ENCODE measurements around the gene FLYWCH2. TPM values are rescaled to one million over a fixed set of nuclear protein-coding genes. Genes with fewer than 3 reads are reported as not detected.
"Not testable (repeated sequence)": the region's sequence is repeated elsewhere in the genome, so short reads cannot be mapped to it uniquely, and the experiment has no call there.

FLYWCH2 gene
- total RNA-seq, 2 experiments from 2014 or later: 12.7 to 15.2 TPM

DNA sequence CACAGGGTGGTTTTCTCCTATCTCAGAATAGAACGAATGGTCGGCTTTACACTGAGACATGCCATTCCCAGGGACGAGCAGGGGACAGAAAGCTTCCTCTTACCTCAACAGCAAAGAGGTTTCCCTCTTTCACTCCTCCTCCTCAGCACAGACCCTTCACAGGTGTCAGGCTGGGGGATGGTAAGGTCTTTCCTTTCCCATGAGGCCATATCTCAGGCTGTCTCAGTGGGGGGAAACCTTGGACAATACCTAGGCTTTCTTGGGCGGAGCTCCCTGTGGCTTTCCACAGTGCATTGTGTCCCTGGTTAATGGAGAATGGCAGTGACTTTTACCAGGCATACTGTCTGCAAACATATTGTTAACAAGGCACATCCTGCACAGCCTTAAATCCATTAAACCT, 45.1 kb downstream of the FLYWCH2 start:
- H3K4me1 Mint-ChIP-seq (ENCODE audit: low read depth); H3K9me3 Mint-ChIP-seq; H3K4me3 Mint-ChIP-seq; H3K36me3 Mint-ChIP-seq (ENCODE audit: low read depth); intact Hi-C loops (cut with micrococcal nuclease); DNase-seq; H3K27me3 Mint-ChIP-seq (ENCODE audit: low read depth); H3K27ac Mint-ChIP-seq: not testable (repeated sequence)
- CTCF ChIA-PET: interaction anchor here (1.1 to 2.6 kb wide), 2 partner anchors 22 to 89 kb away, joined by 4 to 14 read pairs; no protein-coding TSS in a partner anchor

DNA sequence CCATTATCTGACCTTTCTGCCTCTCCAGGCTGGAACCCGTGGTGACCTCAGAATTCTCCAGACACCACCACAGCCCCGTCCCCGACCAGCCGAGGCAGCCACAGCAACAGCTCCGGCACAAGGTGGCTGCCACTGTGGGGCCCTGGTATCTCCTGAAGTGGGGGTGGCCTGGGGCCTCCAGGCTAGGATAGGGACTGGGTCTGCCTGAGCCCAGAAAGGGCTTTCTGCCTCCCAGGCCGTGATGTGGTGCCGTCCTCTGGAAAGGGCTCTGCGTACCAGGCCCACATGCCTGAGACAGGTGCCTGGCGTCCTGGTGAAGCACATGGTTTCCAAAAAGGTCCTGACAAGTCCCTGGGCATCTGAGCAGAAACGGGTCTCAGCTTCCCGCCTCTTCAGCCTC, 45.8 kb downstream of the FLYWCH2 start:
- CTCF ChIA-PET: no interaction called here
- Mint-ChIP-seq H3K4me3 (no peak overlapping the region), H3K27ac (no peak overlapping the region), H3K36me3 (ENCODE audit: low read depth) (no peaks in the 10 kb centered on the region), H3K4me1 (ENCODE audit: low read depth) (peaks cover 9% of the 10 kb centered on the region), H3K27me3 (ENCODE audit: low read depth) (no peaks in the 10 kb centered on the region), H3K9me3 (no peaks in the 10 kb centered on the region)
- intact Hi-C loops (cut with micrococcal nuclease): no loop called here
- no peak for DNase-seq

DNA sequence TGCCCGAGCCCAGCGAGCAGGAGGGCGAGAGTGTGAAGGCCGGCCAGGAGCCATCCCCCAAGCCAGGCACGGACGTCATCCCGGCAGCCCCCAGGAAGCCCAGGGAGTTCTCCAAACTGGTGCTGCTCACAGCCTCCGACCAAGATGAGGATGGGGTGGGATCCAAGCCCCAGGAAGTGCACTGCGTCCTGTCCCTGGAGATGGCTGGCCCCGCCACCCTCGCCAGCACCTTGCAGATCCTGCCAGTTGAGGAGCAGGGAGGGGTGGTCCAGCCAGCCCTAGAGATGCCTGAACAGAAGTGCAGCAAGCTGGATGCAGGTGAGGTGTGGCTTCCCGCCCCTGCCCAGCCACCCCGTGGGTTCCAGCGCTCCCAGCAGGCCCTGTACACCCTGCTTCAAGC, 46.7 kb downstream of the FLYWCH2 start:
- intact Hi-C loops (cut with micrococcal nuclease): no loop called here
- no peak overlapping the region for H3K27ac Mint-ChIP-seq

DNA sequence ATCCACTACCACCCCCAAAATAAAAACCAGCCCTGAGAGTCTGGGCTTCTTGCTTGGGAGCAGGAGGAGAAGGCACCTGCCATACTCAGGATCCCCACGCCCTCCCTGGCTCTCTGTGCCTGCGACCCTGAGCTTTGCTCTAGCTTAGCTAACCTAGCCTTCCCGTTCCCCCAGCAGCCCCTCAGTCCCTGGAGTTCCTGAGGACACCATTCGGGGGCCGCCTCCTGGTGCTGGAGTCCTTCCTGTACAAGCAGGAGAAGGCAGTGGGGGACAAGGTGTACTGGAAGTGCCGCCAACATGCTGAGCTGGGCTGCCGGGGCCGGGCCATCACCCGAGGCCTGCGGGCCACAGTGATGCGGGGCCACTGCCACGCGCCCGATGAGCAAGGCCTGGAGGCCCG, 47.2 kb downstream of the FLYWCH2 start:
- intact Hi-C loops (cut with micrococcal nuclease): no loop called here
- CTCF ChIA-PET: interaction anchor here (1.0 to 1.1 kb wide), 2 partner anchors 9 to 91 kb away, joined by 3 read pairs; no protein-coding TSS in a partner anchor
- no peak for DNase-seq
- no peak overlapping the region for H3K27ac Mint-ChIP-seq
- H3K9me3 Mint-ChIP-seq: no peaks in the 10 kb centered on the region
- no peak overlapping the region for H3K4me3 Mint-ChIP-seq
- peaks cover 2% of the 10 kb centered on the region for H3K36me3 Mint-ChIP-seq (ENCODE audit: low read depth)
- peaks cover 9% of the 10 kb centered on the region for H3K4me1 Mint-ChIP-seq (ENCODE audit: low read depth)
- no peaks in the 10 kb centered on the region for H3K27me3 Mint-ChIP-seq (ENCODE audit: low read depth)

More for the DNA sequence above, 46.7 kb downstream of the FLYWCH2 start:
- no peak for DNase-seq
- no peaks in the 10 kb centered on the region for H3K9me3 Mint-ChIP-seq
- H3K27me3 Mint-ChIP-seq (ENCODE audit: low read depth): no peaks in the 10 kb centered on the region
- H3K4me3 Mint-ChIP-seq: no peak overlapping the region
- H3K36me3 Mint-ChIP-seq (ENCODE audit: low read depth): peaks cover 2% of the 10 kb centered on the region
- CTCF ChIA-PET: interaction anchor here (0.6 to 1.0 kb wide), 2 partner anchors 9 to 10 kb away, joined by 3 to 4 read pairs; no protein-coding TSS in a partner anchor
- H3K4me1 Mint-ChIP-seq (ENCODE audit: low read depth): peaks cover 9% of the 10 kb centered on the region

DNA sequence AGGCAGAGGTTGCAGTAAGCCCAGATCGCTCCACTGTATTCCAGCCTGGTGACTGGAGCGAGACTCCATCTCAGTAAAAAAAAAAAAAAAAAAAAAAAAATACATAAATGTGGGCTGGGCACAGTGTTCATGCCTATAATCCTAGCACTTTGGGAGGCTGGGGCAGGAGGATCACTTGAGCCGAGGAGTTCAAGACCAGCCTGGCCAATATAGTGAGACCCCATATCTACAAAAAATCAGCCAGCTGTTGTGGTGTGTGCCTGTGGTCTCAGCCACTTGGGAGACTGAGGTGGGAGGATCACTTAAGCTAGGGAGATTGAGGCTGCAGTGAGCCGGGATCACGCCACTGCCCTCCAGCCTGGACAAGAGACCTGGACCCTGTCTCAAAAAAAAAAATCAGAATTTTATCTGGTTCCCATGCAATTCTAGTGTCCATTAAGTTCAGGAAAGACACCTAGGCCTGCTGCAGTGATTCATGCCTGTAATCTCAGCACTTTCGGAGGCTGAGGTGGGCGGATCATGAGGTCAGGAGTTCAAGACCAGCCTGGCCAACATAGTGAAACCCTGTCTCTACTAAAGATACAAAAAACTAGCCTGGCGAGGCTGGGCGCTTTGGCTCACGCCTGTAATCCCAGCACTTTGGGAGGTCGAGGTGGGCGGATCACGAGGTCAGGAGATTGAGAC, 48.4 kb downstream of the FLYWCH2 start:
- intact Hi-C loops (cut with micrococcal nuclease); H3K4me1 Mint-ChIP-seq (ENCODE audit: low read depth); H3K4me3 Mint-ChIP-seq; DNase-seq; H3K9me3 Mint-ChIP-seq; H3K27me3 Mint-ChIP-seq (ENCODE audit: low read depth); H3K27ac Mint-ChIP-seq; H3K36me3 Mint-ChIP-seq (ENCODE audit: low read depth): not testable (repeated sequence)
- CTCF ChIA-PET: interaction anchor here (0.7 to 1.1 kb wide), 2 partner anchors 29 to 92 kb away, joined by 3 read pairs; no protein-coding TSS in a partner anchor

DNA sequence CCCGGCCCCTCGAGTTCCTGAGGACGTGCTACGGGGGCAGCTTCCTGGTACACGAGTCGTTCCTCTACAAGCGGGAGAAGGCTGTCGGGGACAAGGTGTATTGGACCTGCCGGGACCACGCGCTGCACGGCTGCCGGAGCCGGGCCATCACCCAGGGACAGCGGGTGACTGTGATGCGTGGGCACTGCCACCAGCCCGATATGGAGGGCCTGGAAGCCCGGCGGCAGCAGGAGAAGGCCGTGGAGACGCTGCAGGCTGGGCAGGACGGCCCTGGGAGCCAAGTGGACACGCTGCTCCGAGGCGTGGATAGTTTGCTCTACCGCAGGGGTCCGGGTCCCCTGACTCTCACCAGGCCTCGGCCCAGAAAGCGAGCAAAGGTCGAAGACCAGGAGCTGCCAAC, 50.1 kb downstream of the FLYWCH2 start:
- Mint-ChIP-seq H3K27ac (no peak overlapping the region), H3K27me3 (ENCODE audit: low read depth) (no peaks in the 10 kb centered on the region), H3K9me3 (no peaks in the 10 kb centered on the region), H3K36me3 (ENCODE audit: low read depth) (peaks cover 7% of the 10 kb centered on the region), H3K4me1 (ENCODE audit: low read depth) (no peaks in the 10 kb centered on the region), H3K4me3 (no peak overlapping the region)
- no peak for DNase-seq
- CTCF ChIA-PET: no interaction called here
- intact Hi-C loops (cut with micrococcal nuclease): no loop called here

DNA sequence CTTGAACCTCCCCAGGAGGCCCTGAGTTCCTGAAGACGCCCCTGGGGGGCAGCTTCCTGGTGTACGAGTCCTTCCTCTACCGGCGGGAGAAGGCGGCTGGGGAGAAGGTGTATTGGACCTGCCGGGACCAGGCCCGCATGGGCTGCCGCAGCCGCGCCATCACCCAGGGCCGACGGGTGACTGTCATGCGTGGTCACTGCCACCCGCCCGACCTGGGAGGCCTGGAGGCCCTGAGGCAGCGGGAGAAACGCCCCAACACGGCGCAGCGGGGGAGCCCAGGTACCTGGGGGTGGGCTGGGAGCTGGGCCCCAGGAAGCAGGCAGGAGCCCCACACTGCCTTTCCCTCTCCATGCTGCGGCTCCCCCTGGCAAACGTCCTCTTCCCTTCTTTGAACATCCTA, 50.7 kb downstream of the FLYWCH2 start:
- H3K9me3 Mint-ChIP-seq: no peaks in the 10 kb centered on the region
- H3K27ac Mint-ChIP-seq: no peak overlapping the region
- intact Hi-C loops (cut with micrococcal nuclease): no loop called here
- H3K36me3 Mint-ChIP-seq (ENCODE audit: low read depth): peaks cover 8% of the 10 kb centered on the region
- no peaks in the 10 kb centered on the region for H3K27me3 Mint-ChIP-seq (ENCODE audit: low read depth)
- H3K4me3 Mint-ChIP-seq: no peak overlapping the region
- no peak for DNase-seq
- no peaks in the 10 kb centered on the region for H3K4me1 Mint-ChIP-seq (ENCODE audit: low read depth)
- CTCF ChIA-PET: no interaction called here

DNA sequence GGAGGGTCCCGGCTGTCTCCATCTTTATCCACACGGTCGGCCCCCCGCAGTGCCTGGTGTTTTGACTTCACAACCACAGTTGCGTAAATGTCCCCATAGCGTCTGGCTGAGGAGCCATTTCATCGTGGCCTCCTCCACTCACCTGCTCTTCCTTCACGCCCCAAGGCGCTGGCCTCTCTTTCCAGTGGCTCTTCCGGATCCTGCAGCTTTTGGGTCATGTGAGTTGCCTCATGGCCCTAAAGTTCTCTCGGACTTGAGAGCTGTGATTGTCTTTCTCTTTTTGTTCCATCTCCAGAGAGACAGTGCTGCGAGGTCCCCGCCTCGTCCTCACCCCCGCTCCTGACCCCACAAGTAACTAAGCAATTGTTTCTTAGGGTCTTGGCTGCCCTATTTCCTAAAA, 51.4 kb downstream of the FLYWCH2 start:
- CTCF ChIA-PET: interaction anchor here (0.7 to 1.3 kb wide), 4 partner anchors 8 to 216 kb away, joined by 3 to 6 read pairs (median 3); partner anchors contain the start of gene KREMEN2
- no peak for DNase-seq
- H3K36me3 Mint-ChIP-seq (ENCODE audit: low read depth): peaks cover 8% of the 10 kb centered on the region
- no peak overlapping the region for H3K4me3 Mint-ChIP-seq
- H3K9me3 Mint-ChIP-seq: no peaks in the 10 kb centered on the region
- no peaks in the 10 kb centered on the region for H3K4me1 Mint-ChIP-seq (ENCODE audit: low read depth)
- intact Hi-C loops (cut with micrococcal nuclease): no loop called here
- H3K27ac Mint-ChIP-seq: no peak overlapping the region
- H3K27me3 Mint-ChIP-seq (ENCODE audit: low read depth): no peaks in the 10 kb centered on the region

DNA sequence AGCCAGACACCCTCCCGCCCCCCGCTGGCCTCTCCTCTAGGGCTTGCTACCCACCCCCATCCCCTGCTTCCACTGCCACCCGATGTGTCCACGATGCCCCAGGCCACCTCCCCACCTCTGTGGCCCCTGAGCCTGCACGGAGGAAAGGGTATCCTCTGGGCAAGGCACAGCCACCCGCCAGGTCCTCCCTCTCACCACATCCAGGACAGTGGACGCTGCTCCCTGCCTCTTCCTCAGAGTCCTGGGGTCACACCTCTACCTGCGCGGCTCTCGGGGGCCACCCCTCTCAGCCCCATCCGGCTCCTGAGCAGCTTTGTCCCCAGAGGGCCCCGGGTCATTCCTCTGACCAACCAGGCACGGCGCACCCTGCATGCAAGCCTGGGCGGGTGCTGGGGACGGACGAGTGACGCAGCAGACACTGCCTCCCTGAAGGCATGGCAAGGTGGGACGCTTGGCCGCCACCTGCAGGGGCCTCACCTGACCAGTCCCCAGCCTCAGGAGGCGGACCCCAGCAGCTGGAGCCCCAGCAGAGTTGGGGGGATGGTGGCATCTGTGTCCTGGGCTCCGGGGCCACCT, 53.5 kb downstream of the FLYWCH2 start:
- CTCF ChIA-PET: interaction anchor here (0.5 to 1.3 kb wide), 2 partner anchors 10 to 16 kb away, joined by 3 to 6 read pairs; no protein-coding TSS in a partner anchor
- Mint-ChIP-seq H3K4me1 (ENCODE audit: low read depth) (no peaks in the 10 kb centered on the region), H3K36me3 (ENCODE audit: low read depth) (peaks cover 8% of the 10 kb centered on the region)

DNA sequence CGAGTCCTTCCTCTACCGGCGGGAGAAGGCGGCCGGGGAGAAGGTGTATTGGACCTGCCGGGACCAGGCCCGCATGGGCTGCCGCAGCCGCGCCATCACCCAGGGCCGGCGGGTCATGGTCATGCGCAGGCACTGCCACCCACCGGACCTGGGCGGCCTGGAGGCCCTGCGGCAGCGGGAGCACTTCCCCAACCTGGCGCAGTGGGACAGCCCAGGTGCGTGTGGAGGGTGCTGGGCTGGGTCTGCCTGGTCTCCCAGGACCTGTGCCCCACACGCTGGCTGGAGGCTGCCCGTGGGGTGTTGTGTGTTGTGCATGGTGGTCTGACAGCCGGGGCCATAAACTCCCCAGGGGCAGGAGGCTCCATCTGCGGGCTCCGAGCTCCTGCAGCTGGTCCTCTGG, 54.2 kb downstream of the FLYWCH2 start:
- no peak for DNase-seq
- Mint-ChIP-seq H3K9me3 (no peaks in the 10 kb centered on the region), H3K4me3 (no peak overlapping the region), H3K36me3 (ENCODE audit: low read depth) (peaks cover 8% of the 10 kb centered on the region), H3K27me3 (ENCODE audit: low read depth) (no peaks in the 10 kb centered on the region), H3K4me1 (ENCODE audit: low read depth) (no peaks in the 10 kb centered on the region), H3K27ac (no peak overlapping the region)
- intact Hi-C loops (cut with micrococcal nuclease): no loop called here
- CTCF ChIA-PET: interaction anchor here (1.3 kb wide), 1 partner anchor 10 kb away, joined by 6 read pairs; no protein-coding TSS in a partner anchor

More for the DNA sequence above, 53.5 kb downstream of the FLYWCH2 start:
- Mint-ChIP-seq H3K9me3 (no peaks in the 10 kb centered on the region), H3K27ac (no peak overlapping the region), H3K4me3 (no peak overlapping the region), H3K27me3 (ENCODE audit: low read depth) (no peaks in the 10 kb centered on the region)
- intact Hi-C loops (cut with micrococcal nuclease): no loop called here
- no peak for DNase-seq

DNA sequence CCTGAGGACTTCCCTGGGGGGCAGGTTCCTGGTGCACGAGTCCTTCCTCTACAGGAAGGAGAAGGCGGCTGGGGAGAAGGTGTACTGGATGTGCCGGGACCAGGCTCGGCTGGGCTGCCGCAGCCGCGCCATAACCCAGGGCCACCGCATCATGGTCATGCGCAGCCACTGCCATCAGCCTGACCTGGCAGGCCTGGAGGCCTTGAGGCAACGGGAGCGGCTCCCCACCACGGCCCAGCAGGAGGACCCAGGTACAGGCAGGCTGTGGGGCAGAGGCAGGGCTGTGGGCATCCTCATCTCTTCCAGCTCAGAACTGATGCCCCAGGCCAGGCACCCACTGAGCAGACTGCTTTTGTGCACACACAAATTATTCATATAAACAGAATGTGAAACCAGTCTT, 55.2 kb downstream of the FLYWCH2 start:
- H3K9me3 Mint-ChIP-seq: no peaks in the 10 kb centered on the region
- H3K36me3 Mint-ChIP-seq (ENCODE audit: low read depth): peaks cover 11% of the 10 kb centered on the region
- no peaks in the 10 kb centered on the region for H3K27me3 Mint-ChIP-seq (ENCODE audit: low read depth)
- no peaks in the 10 kb centered on the region for H3K4me1 Mint-ChIP-seq (ENCODE audit: low read depth)
- no peak for DNase-seq
- no peak overlapping the region for H3K27ac Mint-ChIP-seq
- CTCF ChIA-PET: interaction anchor here (1.3 kb wide), 1 partner anchor 11 kb away, joined by 6 read pairs; no protein-coding TSS in a partner anchor
- H3K4me3 Mint-ChIP-seq: no peak overlapping the region
- intact Hi-C loops (cut with micrococcal nuclease): no loop called here

DNA sequence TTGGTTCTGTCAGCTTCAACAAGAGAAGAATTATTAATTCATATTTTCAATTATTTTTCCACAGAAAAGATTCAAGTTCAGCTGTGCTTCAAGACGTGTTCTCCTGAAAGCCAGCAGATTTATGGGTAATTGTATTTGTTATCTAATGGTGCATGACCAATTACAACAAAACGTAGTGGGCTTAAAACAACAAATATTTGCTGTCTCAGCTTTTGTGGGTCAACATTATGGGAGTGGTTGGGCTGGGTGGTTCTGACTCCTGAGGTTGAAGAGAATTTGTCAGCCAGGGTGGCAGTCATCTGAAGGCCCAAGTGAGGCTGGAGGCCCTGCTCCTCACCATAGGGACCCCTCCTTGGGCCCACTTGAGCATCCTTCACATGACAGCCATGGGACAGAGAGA, 57.0 kb downstream of the FLYWCH2 start:
- H3K36me3 Mint-ChIP-seq (ENCODE audit: low read depth): peaks cover 13% of the 10 kb centered on the region
- intact Hi-C loops (cut with micrococcal nuclease): no loop called here
- CTCF ChIA-PET: interaction anchor here (0.8 to 1.5 kb wide), 3 partner anchors 10 to 92 kb away, joined by 3 to 4 read pairs (median 3); no protein-coding TSS in a partner anchor
- H3K9me3 Mint-ChIP-seq: no peaks in the 10 kb centered on the region
- no peak overlapping the region for H3K4me3 Mint-ChIP-seq
- H3K27ac Mint-ChIP-seq: no peak overlapping the region
- DNase-seq: no peak
- H3K27me3 Mint-ChIP-seq (ENCODE audit: low read depth): no peaks in the 10 kb centered on the region
- no peaks in the 10 kb centered on the region for H3K4me1 Mint-ChIP-seq (ENCODE audit: low read depth)

DNA sequence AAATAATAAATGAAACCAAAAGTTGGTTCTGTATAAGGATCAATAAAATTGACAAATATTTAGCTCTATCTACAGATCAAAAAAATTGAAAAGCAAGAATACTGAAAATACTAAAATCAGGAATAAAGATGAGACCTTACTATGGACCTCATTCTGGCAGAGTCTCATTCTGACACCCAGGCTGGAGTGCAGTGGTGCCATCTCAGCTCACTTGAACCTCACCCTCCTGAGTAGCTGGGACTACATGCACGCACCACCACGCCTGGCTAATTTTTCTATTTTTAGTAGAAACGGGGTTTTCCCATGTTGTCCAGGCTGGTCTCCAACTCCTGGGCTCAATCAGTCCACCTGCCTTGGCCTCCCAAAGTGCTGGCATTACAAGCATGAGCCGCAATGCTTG, 59.0 kb downstream of the FLYWCH2 start:
- no peaks in the 10 kb centered on the region for H3K4me1 Mint-ChIP-seq (ENCODE audit: low read depth)
- intact Hi-C loops (cut with micrococcal nuclease): no loop called here
- no peak overlapping the region for H3K27ac Mint-ChIP-seq
- H3K36me3 Mint-ChIP-seq (ENCODE audit: low read depth): peaks cover 11% of the 10 kb centered on the region
- no peaks in the 10 kb centered on the region for H3K9me3 Mint-ChIP-seq
- no peak overlapping the region for H3K4me3 Mint-ChIP-seq
- CTCF ChIA-PET: interaction anchor here (1.9 kb wide), 1 partner anchor 15 kb away, joined by 6 read pairs; no protein-coding TSS in a partner anchor
- no peaks in the 10 kb centered on the region for H3K27me3 Mint-ChIP-seq (ENCODE audit: low read depth)
- DNase-seq: no peak
